Measurements from ENCODE around the gene NHP2. TPM values are rescaled to one million over a fixed set of nuclear protein-coding genes. Genes with fewer than 3 reads are reported as not detected.
"Not testable (repeated sequence)": the region's sequence is repeated elsewhere in the genome, so short reads cannot be mapped to it uniquely, and the experiment has no call there.

Gene NHP2
- total and polyA plus RNA-seq, 2 experiments from 2014 or later: 232 to 270 TPM

- no peaks in the 10 kb centered on the region for H3K27me3 ChIP-seq
- no peak for DNase-seq (ENCODE audit: low read depth in 1 of 2, low spot score in 1 of 2)
- no peak overlapping the region for H3K27ac ChIP-seq
- H3K36me3 ChIP-seq: peaks cover 15% of the 10 kb centered on the region
- TF ChIP-seq CTCF (IDR thresholded peaks at IDR 0.05; ENCODE audit: low read depth, low read length): no peak
- H3K9me3 ChIP-seq (ENCODE audit: low read depth): no peaks in the 10 kb centered on the region
- H3K4me3 ChIP-seq: no peak overlapping the region
- H3K4me1 ChIP-seq (ENCODE audit: low read depth): no peaks in the 10 kb centered on the region
Measured at GRCh38 chr5:178137991-178138390, 15.7 kb downstream of the NHP2 start.

DNA sequence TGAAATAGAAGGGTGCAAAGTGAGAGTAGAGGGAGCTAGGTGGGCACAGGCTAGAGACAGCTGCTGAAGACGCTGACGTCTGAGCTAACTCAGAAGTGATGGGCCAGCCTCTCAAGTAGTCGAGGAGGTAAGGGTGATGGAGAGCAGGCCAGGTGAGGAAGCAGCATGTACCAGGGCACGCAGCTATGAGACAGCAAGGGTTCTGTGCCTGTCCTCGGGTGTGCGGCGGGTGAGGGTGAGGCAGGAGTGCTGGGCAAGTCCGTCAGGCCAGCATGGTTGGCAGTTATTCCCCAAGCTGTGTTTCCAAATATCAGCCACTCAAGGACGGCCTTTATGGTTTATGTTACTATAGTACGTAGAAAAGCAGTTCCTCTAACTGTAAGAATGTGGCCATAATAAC lies 16.7 kb downstream of the NHP2 start:
- DNase-seq (ENCODE audit: low read depth in 1 of 2, low spot score in 1 of 2): no peak
- no peaks in the 10 kb centered on the region for H3K9me3 ChIP-seq (ENCODE audit: low read depth)
- no peaks in the 10 kb centered on the region for H3K4me1 ChIP-seq (ENCODE audit: low read depth)
- H3K27ac ChIP-seq: no peak overlapping the region
- H3K27me3 ChIP-seq: no peaks in the 10 kb centered on the region
- no peak overlapping the region for H3K4me3 ChIP-seq
- TF ChIP-seq CTCF (IDR thresholded peaks at IDR 0.05; ENCODE audit: low read depth, low read length): no peak
- H3K36me3 ChIP-seq: peaks cover 12% of the 10 kb centered on the region

GRCh38 chr5:178131446-178131996 lies 22.2 kb downstream of the NHP2 start:
- no peaks in the 10 kb centered on the region for H3K4me1 ChIP-seq (ENCODE audit: low read depth)
- TF ChIP-seq CTCF (IDR thresholded peaks at IDR 0.05; ENCODE audit: low read depth, low read length): no peak
- H3K9me3 ChIP-seq (ENCODE audit: low read depth): no peaks in the 10 kb centered on the region
- peaks cover 5% of the 10 kb centered on the region for H3K36me3 ChIP-seq
- no peak for DNase-seq (ENCODE audit: low read depth in 1 of 2, low spot score in 1 of 2)
- no peaks in the 10 kb centered on the region for H3K27me3 ChIP-seq
- peak overlapping the region; percentile 86 for H3K27ac ChIP-seq
- peak overlapping the region; percentile 100 for H3K4me3 ChIP-seq

DNA sequence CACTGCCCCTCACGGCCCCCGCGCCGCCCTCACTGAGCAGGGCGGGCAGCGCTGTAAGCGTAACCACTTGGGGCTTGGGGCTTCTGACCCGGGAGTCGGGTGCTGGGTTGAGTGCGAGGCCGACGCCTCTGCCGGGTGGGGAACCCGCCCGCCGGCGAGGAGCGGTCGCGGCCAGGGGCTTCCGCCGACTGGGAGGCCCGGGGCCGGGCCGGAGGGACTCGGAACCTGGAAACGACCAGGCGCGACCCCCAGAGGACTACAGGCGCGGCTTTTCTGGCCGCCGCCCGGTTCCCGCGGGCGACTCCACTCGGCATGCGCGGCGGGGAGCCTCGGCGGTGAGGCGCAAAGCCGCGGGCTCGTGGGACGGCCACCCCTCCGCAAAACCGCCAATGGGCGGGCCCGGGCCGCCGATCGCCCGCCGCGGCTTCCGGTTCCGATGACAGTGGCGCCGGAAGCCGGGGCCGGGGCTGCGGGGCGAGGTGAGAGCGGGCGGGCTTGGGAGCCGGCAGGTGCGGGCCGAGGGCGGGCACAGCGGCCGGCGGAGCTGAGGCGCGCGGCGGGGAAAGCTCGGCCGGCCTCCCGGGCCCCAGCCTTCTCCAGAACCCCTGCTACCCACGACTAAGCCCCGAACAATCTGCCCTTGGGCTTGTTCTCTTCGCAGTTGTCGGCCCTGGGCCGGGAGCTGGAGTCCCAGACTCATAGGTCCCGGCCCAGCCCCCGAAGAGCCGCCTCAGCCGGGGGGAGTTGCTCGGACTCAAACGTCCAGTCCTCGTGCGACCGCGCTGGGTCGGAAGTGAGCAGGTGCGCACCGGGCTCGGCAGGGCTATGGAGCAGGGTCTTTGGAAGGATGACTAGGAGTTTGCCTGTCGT lies 22.9 kb downstream of the NHP2 start, which contains the start of gene RMND5B:
Gene RMND5B (plus strand): TSS at position 439 of the 870 bp plus-strand sequence. CDS start 7,106 bp downstream, outside the sequence.
- peak within 1 kb of the TSS; percentile 86 for H3K27ac ChIP-seq
- H3K9me3 ChIP-seq (ENCODE audit: low read depth): no peaks in the 10 kb centered on the region
- DNase-seq (ENCODE audit: low read depth in 1 of 2, low spot score in 1 of 2): peak; percentile 81 to 93
- no peaks in the 10 kb centered on the region for H3K4me1 ChIP-seq (ENCODE audit: low read depth)
- peaks cover 5% of the 10 kb centered on the region for H3K36me3 ChIP-seq
- no peak for TF ChIP-seq CTCF (IDR thresholded peaks at IDR 0.05; ENCODE audit: low read depth, low read length)
- H3K27me3 ChIP-seq: no peaks in the 10 kb centered on the region
- H3K4me3 ChIP-seq: peak within 1 kb of the TSS; percentile 100

GRCh38 chr5:178130234-178130575 lies 23.5 kb downstream of the NHP2 start:
- DNase-seq (ENCODE audit: low read depth in 1 of 2, low spot score in 1 of 2): peak in 1 of 2 donors; percentile 29
- H3K27me3 ChIP-seq; H3K9me3 ChIP-seq (ENCODE audit: low read depth); H3K36me3 ChIP-seq; H3K4me1 ChIP-seq (ENCODE audit: low read depth): not testable (repeated sequence)
- Histone ChIP-seq H3K4me3 (peak overlapping the region; percentile 100), H3K27ac (peak overlapping the region; percentile 86)

DNA sequence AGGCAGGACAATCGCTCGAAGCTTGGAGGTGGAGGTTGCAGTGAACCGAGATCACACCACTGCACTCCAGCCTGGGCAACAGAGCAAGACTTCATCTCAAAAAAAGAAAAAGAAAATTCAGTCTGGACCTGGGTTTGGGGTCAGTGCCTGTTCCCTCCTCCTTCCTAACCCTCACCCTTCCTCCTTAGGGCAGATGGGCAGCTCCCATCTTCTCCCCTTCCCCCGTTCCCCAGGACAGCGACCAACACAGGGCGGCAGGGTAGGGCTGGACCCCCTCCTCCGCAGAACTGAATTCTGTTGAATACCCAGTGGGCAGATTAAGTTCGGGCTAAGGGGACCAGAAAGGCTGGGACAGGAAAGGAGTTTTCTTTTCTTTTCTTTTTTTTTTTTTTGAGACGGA lies 24.4 kb downstream of the NHP2 start:
- no peak for TF ChIP-seq CTCF (IDR thresholded peaks at IDR 0.05; ENCODE audit: low read depth, low read length)
- no peaks in the 10 kb centered on the region for H3K4me1 ChIP-seq (ENCODE audit: low read depth)
- no peaks in the 10 kb centered on the region for H3K36me3 ChIP-seq
- DNase-seq (ENCODE audit: low read depth in 1 of 2, low spot score in 1 of 2): no peak
- H3K4me3 ChIP-seq: no peak overlapping the region
- H3K9me3 ChIP-seq (ENCODE audit: low read depth): no peaks in the 10 kb centered on the region
- H3K27me3 ChIP-seq: no peaks in the 10 kb centered on the region
- H3K27ac ChIP-seq: no peak overlapping the region

GRCh38 chr5:178127300-178128009 lies 26.2 kb downstream of the NHP2 start:
- H3K27ac ChIP-seq; H3K4me3 ChIP-seq; DNase-seq (ENCODE audit: low read depth in 1 of 2, low spot score in 1 of 2): not testable (repeated sequence)

More at GRCh38 chr5:178127300-178128009, 26.2 kb downstream of the NHP2 start:
- H3K36me3 ChIP-seq; H3K9me3 ChIP-seq (ENCODE audit: low read depth); H3K27me3 ChIP-seq; H3K4me1 ChIP-seq (ENCODE audit: low read depth): not testable (repeated sequence)

Data from cardiac muscle cell (in vitro differentiated cells and primary cell).